Measurements from ENCODE around the gene KIF13A. TPM values are rescaled to one million over a fixed set of nuclear protein-coding genes. Genes with fewer than 3 reads are reported as not detected.
A peak's percentile ranks its signal among the peaks of the same experiment; 100 is the strongest.

KIF13A gene
- total and polyA plus RNA-seq, 4 donors = 14.2 to 97.4 (median 31.7) TPM

- peaks cover 10 to 19% (median 16%) of the 10 kb centered on the region in 4 donors for H3K36me3 ChIP-seq (ENCODE audit: control insufficient read depth in 4 of 4, insufficient read depth in 4 of 4, low read length in 4 of 4)
- no peaks in the 10 kb centered on the region for H3K27me3 ChIP-seq (ENCODE audit: control insufficient read depth in 3 of 3, insufficient read depth in 3 of 3, low read length in 2 of 3)
- H3K9me3 ChIP-seq (ENCODE audit: control insufficient read depth in 4 of 4, insufficient read depth in 3 of 4, low read length in 3 of 4) = no peaks in the 10 kb centered on the region
- ATAC-seq (ENCODE audit: insufficient read depth, low FRiP score) (no peak), DNase-seq (no peak)
- no peak overlapping the region for H3K27ac ChIP-seq (ENCODE audit: low read depth in 1 of 2, low read length in 1 of 2)
- H3K4me3 ChIP-seq = no peak overlapping the region
- no peak overlapping the region for H3K9ac ChIP-seq (ENCODE audit: insufficient read depth in 1 of 2, low read length in 2 of 2)
- TF ChIP-seq CTCF (IDR thresholded peaks at IDR 0.05; ENCODE audit: control extremely low read depth, extremely low read depth) = no peak
- peaks cover 0 to 9% (median 0%) of the 10 kb centered on the region in 5 donors for H3K4me1 ChIP-seq (ENCODE audit: control insufficient read depth in 5 of 5, insufficient read depth in 5 of 5, low read length in 5 of 5)
These were observed 151.7 kb downstream of the KIF13A start for GRCh38 chr6:17835784-17836183.

GRCh38 chr6:17831135-17831534 lies 156.3 kb downstream of the KIF13A start:
- ATAC-seq (ENCODE audit: insufficient read depth, low FRiP score) (no peak), DNase-seq (peak in 2 of 3 donors; percentile 23 to 48)
- H3K9ac ChIP-seq (ENCODE audit: insufficient read depth in 1 of 2, low read length in 2 of 2) = no peak overlapping the region
- H3K9me3 ChIP-seq (ENCODE audit: control insufficient read depth in 4 of 4, insufficient read depth in 3 of 4, low read length in 3 of 4) = no peaks in the 10 kb centered on the region
- TF ChIP-seq CTCF (IDR thresholded peaks at IDR 0.05; ENCODE audit: control extremely low read depth, extremely low read depth) = no peak
- H3K36me3 ChIP-seq (ENCODE audit: control insufficient read depth in 4 of 4, insufficient read depth in 4 of 4, low read length in 4 of 4) = peaks cover 9 to 35% (median 29%) of the 10 kb centered on the region in 4 donors
- peaks cover 0 to 9% (median 0%) of the 10 kb centered on the region in 5 donors for H3K4me1 ChIP-seq (ENCODE audit: control insufficient read depth in 5 of 5, insufficient read depth in 5 of 5, low read length in 5 of 5)
- 60 to 83% methylated on average over 4 of the region's 4 CpGs for WGBS, 2 donors
- no peaks in the 10 kb centered on the region for H3K27me3 ChIP-seq (ENCODE audit: control insufficient read depth in 3 of 3, insufficient read depth in 3 of 3, low read length in 2 of 3)
- no peak overlapping the region for H3K4me3 ChIP-seq
- H3K27ac ChIP-seq (ENCODE audit: low read depth in 1 of 2, low read length in 1 of 2) = peak overlapping the region in 1 of 2 donors; percentile 62

GRCh38 chr6:17829905-17830304 lies 157.5 kb downstream of the KIF13A start:
- Histone ChIP-seq H3K9ac (ENCODE audit: insufficient read depth in 1 of 2, low read length in 2 of 2) (no peak overlapping the region), H3K9me3 (ENCODE audit: control insufficient read depth in 4 of 4, insufficient read depth in 3 of 4, low read length in 3 of 4) (no peaks in the 10 kb centered on the region), H3K27me3 (ENCODE audit: control insufficient read depth in 3 of 3, insufficient read depth in 3 of 3, low read length in 2 of 3) (no peaks in the 10 kb centered on the region), H3K4me1 (ENCODE audit: control insufficient read depth in 5 of 5, insufficient read depth in 5 of 5, low read length in 5 of 5) (peaks cover 0 to 9% (median 0%) of the 10 kb centered on the region in 5 donors), H3K27ac (ENCODE audit: low read depth in 1 of 2, low read length in 1 of 2) (peak overlapping the region in 1 of 2 donors; percentile 24), H3K4me3 (no peak overlapping the region), H3K36me3 (ENCODE audit: control insufficient read depth in 4 of 4, insufficient read depth in 4 of 4, low read length in 4 of 4) (peaks cover 15 to 37% (median 32%) of the 10 kb centered on the region in 4 donors)
- no peak for TF ChIP-seq CTCF (IDR thresholded peaks at IDR 0.05; ENCODE audit: control extremely low read depth, extremely low read depth)
- ATAC-seq (ENCODE audit: insufficient read depth, low FRiP score) = no peak
- DNase-seq = no peak
- WGBS, 2 donors = 78 to 92% methylated on average over 3 of the region's 3 CpGs

- H3K27ac ChIP-seq (ENCODE audit: low read depth in 1 of 2, low read length in 1 of 2) = no peak overlapping the region
- H3K36me3 ChIP-seq (ENCODE audit: control insufficient read depth in 4 of 4, insufficient read depth in 4 of 4, low read length in 4 of 4) = peaks cover 12 to 37% (median 34%) of the 10 kb centered on the region in 4 donors
- H3K9me3 ChIP-seq (ENCODE audit: control insufficient read depth in 4 of 4, insufficient read depth in 3 of 4, low read length in 3 of 4) = no peaks in the 10 kb centered on the region
- H3K4me1 ChIP-seq (ENCODE audit: control insufficient read depth in 5 of 5, insufficient read depth in 5 of 5, low read length in 5 of 5) = peaks cover 0 to 9% (median 0%) of the 10 kb centered on the region in 5 donors
- no peak for TF ChIP-seq CTCF (IDR thresholded peaks at IDR 0.05; ENCODE audit: control extremely low read depth, extremely low read depth)
- no peak overlapping the region for H3K9ac ChIP-seq (ENCODE audit: insufficient read depth in 1 of 2, low read length in 2 of 2)
- no peak for ATAC-seq (ENCODE audit: insufficient read depth, low FRiP score)
- 95 to 97% methylated on average over 5 of the region's 5 CpGs for WGBS, 2 donors
- no peak overlapping the region for H3K4me3 ChIP-seq
- no peaks in the 10 kb centered on the region for H3K27me3 ChIP-seq (ENCODE audit: control insufficient read depth in 3 of 3, insufficient read depth in 3 of 3, low read length in 2 of 3)
- no peak for DNase-seq
These were observed 159.3 kb downstream of the KIF13A start for GRCh38 chr6:17828149-17828548.
